MCF 10A (cell line): Measurements from ENCODE around the gene ITPA. TPM values are rescaled to one million over a fixed set of nuclear protein-coding genes. Genes with fewer than 3 reads are reported as not detected.

Source experiments
- BruUV-seq: library from RNA; stranded (reverse); fragments of 400-500 nt; replicated peaks from 2 replicates; lab custom pipeline; 2021; lab: Mats Ljungman, UMichigan
- CTCF ChIA-PET: fragments of 300-600 bp; sonication (Branson Sonifier 250); formaldehyde crosslinking; extraction: SDS; loops from one replicate; lab custom pipeline; 2021; ENCODE audit warnings: antibody characterized with exemption, inconsistent platforms; lab: Yijun Ruan, JAX
- POLR2A ChIA-PET: fragments of 300-600, 350-650 bp; sonication (Branson Sonifier 250); formaldehyde crosslinking; extraction: SDS; loops from one replicate; lab custom pipeline; 2020; ENCODE audit warnings: antibody characterized with exemption, inconsistent platforms; lab: Yijun Ruan, JAX
- DNase-seq: peaks from one replicate; pipeline ENCODE4 v3.0.0-alpha.2; 2018; ENCODE audit not compliant: unreplicated experiment
- H3K27ac Mint-ChIP-seq: one replicate; pipeline ENCODE4 v1.8.0; 2022; ENCODE audit warnings: mild to moderate bottlenecking, low read depth, mixed read lengths; ENCODE audit not compliant: unreplicated experiment
- H3K27me3 Mint-ChIP-seq: one replicate; pipeline ENCODE4 v1.8.0; 2022; ENCODE audit warnings: mixed read lengths; ENCODE audit not compliant: insufficient read depth, unreplicated experiment
- H3K36me3 Mint-ChIP-seq: one replicate; pipeline ENCODE4 v1.8.0; 2022; ENCODE audit warnings: mild to moderate bottlenecking, moderate library complexity, mixed read lengths; ENCODE audit not compliant: insufficient read depth, unreplicated experiment
- H3K4me1 Mint-ChIP-seq: one replicate; pipeline ENCODE4 v1.8.0; 2022; ENCODE audit warnings: mixed read lengths; ENCODE audit not compliant: insufficient read depth, unreplicated experiment
- H3K4me3 Mint-ChIP-seq: one replicate; pipeline ENCODE4 v1.8.0; 2022; ENCODE audit warnings: mild to moderate bottlenecking, moderate library complexity, mixed read lengths; ENCODE audit not compliant: unreplicated experiment
- H3K9me3 Mint-ChIP-seq: one replicate; pipeline ENCODE4 v1.8.0; 2022; ENCODE audit warnings: mixed read lengths; ENCODE audit not compliant: unreplicated experiment
- intact Hi-C: fragments of 100-400 bp; cut with micrococcal nuclease; formaldehyde crosslinking; loops from 2 replicates; pipeline ENCODE4 v1.14.1; 2022
- total RNA-seq: library from RNA; stranded (reverse); gene quantifications from 2 replicates; pipeline ENCODE4 v1.2.3, GENCODE V29; 2022
- TF ChIP-seq, protein P1 (sequence below): fragments of 200-600 bp; IDR thresholded peaks from one replicate; pipeline ENCODE4 v1.8.0; 2022; ENCODE audit warnings: antibody characterized with exemption, mild to moderate bottlenecking; ENCODE audit not compliant: unreplicated experiment

Gene ITPA
- total RNA-seq, 1 experiment from 2014 or later = 97.1 TPM

DNA sequence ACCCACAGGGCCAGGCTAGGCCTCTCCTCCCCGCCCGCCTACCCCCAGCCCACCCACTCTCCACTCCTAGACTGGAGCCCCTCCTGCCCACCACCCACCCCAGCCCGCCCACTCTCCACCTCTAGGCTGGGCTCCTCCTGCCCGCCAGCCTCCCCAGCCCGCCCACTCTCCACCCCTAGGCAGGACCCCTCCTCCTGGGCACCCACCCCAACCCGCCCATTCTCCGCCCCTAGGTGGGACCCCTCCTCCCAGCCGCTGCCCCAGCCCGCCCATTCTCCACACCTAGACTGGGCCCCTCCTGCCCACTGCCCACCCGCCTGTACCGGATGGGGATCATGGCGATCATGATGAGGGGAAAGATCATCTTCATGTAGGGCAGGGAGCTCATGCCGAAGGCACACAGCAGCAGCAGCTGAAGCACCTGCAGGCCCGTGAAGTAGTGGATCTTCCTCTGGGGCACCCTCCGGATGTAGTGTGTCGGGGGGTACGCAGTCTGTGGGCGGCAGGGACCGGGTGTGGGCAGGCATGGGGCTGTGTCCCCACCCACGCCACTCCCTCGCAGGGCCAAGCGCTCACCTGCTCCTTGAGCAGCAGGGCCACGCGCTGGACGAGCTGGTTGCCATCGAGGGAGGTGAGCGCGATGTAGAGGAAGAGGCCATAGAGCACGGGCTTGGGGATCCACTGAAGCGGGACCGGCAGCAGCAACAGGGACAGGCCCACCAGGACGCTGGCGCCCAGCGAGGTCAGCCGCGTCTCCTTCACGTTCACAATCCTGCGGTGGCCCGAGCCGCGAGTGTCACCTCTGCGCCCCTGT is 18.8 kb downstream of the ITPA start:
- no peaks in the 10 kb centered on the region for H3K9me3 Mint-ChIP-seq
- intact Hi-C loops = no loop called here
- BruUV-seq = no TSS peak

DNA sequence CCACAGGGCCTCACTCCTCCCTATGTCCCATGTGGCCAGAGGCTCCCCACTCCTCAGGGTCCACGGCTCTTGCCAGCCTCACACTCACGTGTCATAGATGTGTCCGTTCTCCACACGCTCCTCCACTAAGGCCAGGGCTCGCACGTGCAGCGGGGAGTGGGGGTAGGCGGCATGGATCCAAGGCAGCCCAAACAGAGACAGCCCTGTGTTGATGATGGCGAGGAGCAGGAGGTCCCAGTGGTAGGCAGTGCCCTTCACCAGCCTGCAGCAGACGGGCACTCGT is 19.4 kb downstream of the ITPA start:
- H3K9me3 Mint-ChIP-seq = no peaks in the 10 kb centered on the region
- intact Hi-C loops = no loop called here
- H3K27me3 Mint-ChIP-seq = no peaks in the 10 kb centered on the region
- ChIA-PET CTCF (interaction anchor here (1.1 kb wide), 1 partner anchor 10 kb away, joined by 3 read pairs; no protein-coding TSS in a partner anchor), POLR2A (no interaction called here)
- no peaks in the 10 kb centered on the region for H3K4me1 Mint-ChIP-seq
- H3K4me3 Mint-ChIP-seq = no peak overlapping the region
- H3K27ac Mint-ChIP-seq = no peak overlapping the region
- TF ChIP-seq, protein P1, sequence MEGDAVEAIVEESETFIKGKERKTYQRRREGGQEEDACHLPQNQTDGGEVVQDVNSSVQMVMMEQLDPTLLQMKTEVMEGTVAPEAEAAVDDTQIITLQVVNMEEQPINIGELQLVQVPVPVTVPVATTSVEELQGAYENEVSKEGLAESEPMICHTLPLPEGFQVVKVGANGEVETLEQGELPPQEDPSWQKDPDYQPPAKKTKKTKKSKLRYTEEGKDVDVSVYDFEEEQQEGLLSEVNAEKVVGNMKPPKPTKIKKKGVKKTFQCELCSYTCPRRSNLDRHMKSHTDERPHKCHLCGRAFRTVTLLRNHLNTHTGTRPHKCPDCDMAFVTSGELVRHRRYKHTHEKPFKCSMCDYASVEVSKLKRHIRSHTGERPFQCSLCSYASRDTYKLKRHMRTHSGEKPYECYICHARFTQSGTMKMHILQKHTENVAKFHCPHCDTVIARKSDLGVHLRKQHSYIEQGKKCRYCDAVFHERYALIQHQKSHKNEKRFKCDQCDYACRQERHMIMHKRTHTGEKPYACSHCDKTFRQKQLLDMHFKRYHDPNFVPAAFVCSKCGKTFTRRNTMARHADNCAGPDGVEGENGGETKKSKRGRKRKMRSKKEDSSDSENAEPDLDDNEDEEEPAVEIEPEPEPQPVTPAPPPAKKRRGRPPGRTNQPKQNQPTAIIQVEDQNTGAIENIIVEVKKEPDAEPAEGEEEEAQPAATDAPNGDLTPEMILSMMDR = no peak
- peaks cover 7% of the 10 kb centered on the region for H3K36me3 Mint-ChIP-seq
- no TSS peak for BruUV-seq
- DNase-seq = no peak

More for the DNA sequence above, 18.8 kb downstream of the ITPA start:
- TF ChIP-seq, protein P1 = no peak
- Mint-ChIP-seq H3K4me3 (no peak overlapping the region), H3K36me3 (peaks cover 7% of the 10 kb centered on the region), H3K27ac (no peak overlapping the region), H3K27me3 (no peaks in the 10 kb centered on the region), H3K4me1 (no peaks in the 10 kb centered on the region)
- POLR2A ChIA-PET = interaction anchor here (0.5 to 1.0 kb wide), 2 partner anchors 19 to 241 kb away, joined by 3 to 7 read pairs; partner anchors contain the start of gene ITPA
- CTCF ChIA-PET = interaction anchor here (0.9 to 1.4 kb wide), 3 partner anchors 9 to 88 kb away, joined by 3 to 6 read pairs (median 5); no protein-coding TSS in a partner anchor
- DNase-seq = no peak

DNA sequence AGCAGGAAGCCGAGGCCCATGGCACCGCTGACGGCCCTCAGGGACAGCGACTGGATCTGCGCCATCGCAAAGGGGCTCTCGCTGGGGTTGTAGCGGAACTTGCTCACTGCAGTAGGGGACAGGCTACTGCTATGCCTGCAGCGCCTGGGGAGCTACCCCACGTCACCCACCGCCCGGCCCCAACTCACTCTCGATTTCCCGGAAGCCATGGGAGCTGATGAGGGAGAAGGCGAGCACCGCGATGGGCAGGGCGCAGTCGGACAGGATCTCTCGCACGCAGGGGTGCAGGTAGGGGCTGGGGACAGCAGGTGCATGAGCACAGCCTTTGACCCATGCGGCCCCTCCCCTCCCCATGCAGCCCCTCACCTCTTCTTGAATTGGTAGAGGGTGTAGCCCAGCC is 19.9 kb downstream of the ITPA start:
- no peak for DNase-seq
- POLR2A ChIA-PET = no interaction called here
- H3K36me3 Mint-ChIP-seq = peaks cover 7% of the 10 kb centered on the region
- CTCF ChIA-PET = interaction anchor here (1.1 kb wide), 1 partner anchor 10 kb away, joined by 3 read pairs; no protein-coding TSS in a partner anchor
- no peaks in the 10 kb centered on the region for H3K9me3 Mint-ChIP-seq
- TF ChIP-seq, protein P1 = no peak
- intact Hi-C loops = no loop called here
- H3K4me3 Mint-ChIP-seq = no peak overlapping the region
- no TSS peak for BruUV-seq
- H3K27me3 Mint-ChIP-seq = no peaks in the 10 kb centered on the region
- H3K4me1 Mint-ChIP-seq = no peaks in the 10 kb centered on the region
- no peak overlapping the region for H3K27ac Mint-ChIP-seq

GRCh38 chr20:3229798-3230197 is 20.5 kb downstream of the ITPA start:
- H3K4me1 Mint-ChIP-seq = no peaks in the 10 kb centered on the region
- H3K4me3 Mint-ChIP-seq = no peak overlapping the region
- no TSS peak for BruUV-seq
- H3K27me3 Mint-ChIP-seq = no peaks in the 10 kb centered on the region
- H3K9me3 Mint-ChIP-seq = no peaks in the 10 kb centered on the region
- ChIA-PET CTCF (no interaction called here), POLR2A (no interaction called here)
- H3K36me3 Mint-ChIP-seq = peaks cover 7% of the 10 kb centered on the region
- intact Hi-C loops = no loop called here
- TF ChIP-seq, protein P1 = no peak
- no peak for DNase-seq
- H3K27ac Mint-ChIP-seq = no peak overlapping the region
